Glutamatergic neuron (in vitro differentiated cells): ENCODE data around the gene CTSO. TPM values are rescaled to one million over a fixed set of nuclear protein-coding genes. Genes with fewer than 3 reads are reported as not detected.

Experiments
- DNase-seq: peaks from one replicate; pipeline ENCODE4 v3.0.0; 2022
- H3K27ac Mint-ChIP-seq: one replicate; pipeline ENCODE4 v1.8.0; 2020; ENCODE audit warnings: mild to moderate bottlenecking, mixed read lengths, inconsistent platforms; ENCODE audit not compliant: unreplicated experiment
- H3K27me3 Mint-ChIP-seq: one replicate; pipeline ENCODE4 v1.8.0; 2020; ENCODE audit warnings: mild to moderate bottlenecking, moderate library complexity, mixed read lengths, inconsistent platforms; ENCODE audit not compliant: unreplicated experiment
- H3K36me3 Mint-ChIP-seq: one replicate; pipeline ENCODE4 v1.8.0; 2020; ENCODE audit warnings: mild to moderate bottlenecking, mixed read lengths, inconsistent platforms; ENCODE audit not compliant: unreplicated experiment
- H3K4me1 Mint-ChIP-seq: one replicate; pipeline ENCODE4 v1.8.0; 2020; ENCODE audit warnings: mild to moderate bottlenecking, low read depth, mixed read lengths, inconsistent platforms; ENCODE audit not compliant: unreplicated experiment
- H3K4me3 Mint-ChIP-seq: one replicate; pipeline ENCODE4 v1.8.0; 2020; ENCODE audit warnings: mild to moderate bottlenecking, mixed read lengths, inconsistent platforms; ENCODE audit not compliant: unreplicated experiment
- H3K9me3 Mint-ChIP-seq: one replicate; pipeline ENCODE4 v1.8.0; 2020; ENCODE audit warnings: mild to moderate bottlenecking, moderate library complexity, mixed read lengths, inconsistent platforms; ENCODE audit not compliant: unreplicated experiment
- total RNA-seq: library from RNA; stranded (reverse); fragmentation: NEBNext Ultra II Directional; extraction: Animal tissue kit (Norgen Biotek cat#: 25700); gene quantifications from one replicate; pipeline ENCODE4 v1.2.1, GENCODE V29; 2021; ENCODE audit not compliant: unreplicated experiment
- TF ChIP-seq, protein P1 (sequence below): fragments of 200-600 bp; sonication (generic); IDR thresholded peaks from one replicate; pipeline ENCODE4 v1.5.0; 2021; ENCODE audit not compliant: partially characterized antibody, unreplicated experiment

CTSO gene
- total RNA-seq, 1 donor from 2014 or later = 2.2 TPM

DNA sequence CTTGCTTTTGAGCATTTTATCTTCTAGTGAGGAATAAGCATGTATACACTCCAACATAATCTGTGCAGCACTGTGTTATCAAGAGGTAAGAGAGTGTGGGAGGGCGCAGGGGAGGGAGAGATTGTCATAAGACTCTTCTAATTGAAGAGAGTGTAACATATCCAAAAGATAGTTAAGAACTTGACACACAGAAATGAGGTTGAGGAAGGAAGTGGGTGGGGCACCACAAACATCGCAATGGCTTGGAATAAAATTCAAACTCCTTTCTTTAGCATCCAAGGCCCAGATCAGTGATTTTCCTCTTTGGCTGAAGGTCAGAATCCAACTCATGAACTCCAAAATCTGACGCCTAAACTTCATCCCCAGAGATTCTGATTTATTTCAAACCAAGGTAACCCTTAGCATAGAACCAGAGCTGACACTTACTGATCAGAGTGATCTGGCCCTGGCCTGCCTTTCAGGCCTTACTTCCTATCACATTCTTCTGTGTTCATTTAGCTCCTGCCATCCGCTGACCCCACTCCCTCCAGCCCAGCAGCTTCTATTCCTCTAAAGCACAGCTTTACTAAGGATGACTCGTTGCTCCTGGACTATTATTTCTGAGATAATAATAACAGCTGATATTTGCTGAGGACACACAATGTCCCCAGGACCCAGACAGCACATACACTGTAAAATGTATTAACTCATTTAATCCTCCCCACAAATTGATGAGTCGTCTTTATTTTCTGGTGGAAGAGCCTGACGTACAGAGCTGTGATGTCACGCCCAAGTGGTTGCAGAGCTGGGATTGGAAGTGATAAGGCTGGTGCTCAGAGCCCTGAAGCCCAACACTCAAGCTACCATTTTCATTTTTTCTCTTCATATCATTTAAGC, 10.6 kb upstream of the CTSO start:
- DNase-seq = no peak
- TF ChIP-seq, protein P1, sequence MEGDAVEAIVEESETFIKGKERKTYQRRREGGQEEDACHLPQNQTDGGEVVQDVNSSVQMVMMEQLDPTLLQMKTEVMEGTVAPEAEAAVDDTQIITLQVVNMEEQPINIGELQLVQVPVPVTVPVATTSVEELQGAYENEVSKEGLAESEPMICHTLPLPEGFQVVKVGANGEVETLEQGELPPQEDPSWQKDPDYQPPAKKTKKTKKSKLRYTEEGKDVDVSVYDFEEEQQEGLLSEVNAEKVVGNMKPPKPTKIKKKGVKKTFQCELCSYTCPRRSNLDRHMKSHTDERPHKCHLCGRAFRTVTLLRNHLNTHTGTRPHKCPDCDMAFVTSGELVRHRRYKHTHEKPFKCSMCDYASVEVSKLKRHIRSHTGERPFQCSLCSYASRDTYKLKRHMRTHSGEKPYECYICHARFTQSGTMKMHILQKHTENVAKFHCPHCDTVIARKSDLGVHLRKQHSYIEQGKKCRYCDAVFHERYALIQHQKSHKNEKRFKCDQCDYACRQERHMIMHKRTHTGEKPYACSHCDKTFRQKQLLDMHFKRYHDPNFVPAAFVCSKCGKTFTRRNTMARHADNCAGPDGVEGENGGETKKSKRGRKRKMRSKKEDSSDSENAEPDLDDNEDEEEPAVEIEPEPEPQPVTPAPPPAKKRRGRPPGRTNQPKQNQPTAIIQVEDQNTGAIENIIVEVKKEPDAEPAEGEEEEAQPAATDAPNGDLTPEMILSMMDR = no peak
- no peaks in the 10 kb centered on the region for H3K36me3 Mint-ChIP-seq
- H3K4me1 Mint-ChIP-seq = no peaks in the 10 kb centered on the region
- H3K4me3 Mint-ChIP-seq = no peak overlapping the region
- H3K27me3 Mint-ChIP-seq = no peaks in the 10 kb centered on the region
- H3K27ac Mint-ChIP-seq = no peak overlapping the region
- no peaks in the 10 kb centered on the region for H3K9me3 Mint-ChIP-seq

DNA sequence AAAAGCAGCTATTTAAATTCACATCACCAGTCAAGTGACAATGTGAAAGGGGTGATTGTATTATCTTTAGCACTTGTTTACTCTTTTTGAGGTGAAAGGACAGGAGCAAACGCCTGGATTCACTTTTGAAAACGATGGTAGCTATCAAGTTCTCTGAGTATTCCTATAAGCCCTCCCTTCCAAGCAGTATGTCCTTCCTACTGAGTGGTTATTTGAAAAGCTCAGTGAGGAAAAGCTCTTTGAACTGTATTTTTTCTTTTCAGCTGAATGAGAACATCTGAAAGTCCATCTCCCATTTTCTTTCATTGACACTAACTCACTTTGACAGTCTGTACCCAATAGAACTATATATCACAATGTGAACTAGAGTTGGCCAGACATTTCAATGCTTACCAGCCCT, 9.1 kb upstream of the CTSO start:
- DNase-seq = no peak
- Mint-ChIP-seq H3K27ac (no peak overlapping the region), H3K4me3 (no peak overlapping the region), H3K27me3 (no peaks in the 10 kb centered on the region), H3K4me1 (no peaks in the 10 kb centered on the region), H3K9me3 (no peaks in the 10 kb centered on the region), H3K36me3 (no peaks in the 10 kb centered on the region)
- TF ChIP-seq, protein P1 = no peak

DNA sequence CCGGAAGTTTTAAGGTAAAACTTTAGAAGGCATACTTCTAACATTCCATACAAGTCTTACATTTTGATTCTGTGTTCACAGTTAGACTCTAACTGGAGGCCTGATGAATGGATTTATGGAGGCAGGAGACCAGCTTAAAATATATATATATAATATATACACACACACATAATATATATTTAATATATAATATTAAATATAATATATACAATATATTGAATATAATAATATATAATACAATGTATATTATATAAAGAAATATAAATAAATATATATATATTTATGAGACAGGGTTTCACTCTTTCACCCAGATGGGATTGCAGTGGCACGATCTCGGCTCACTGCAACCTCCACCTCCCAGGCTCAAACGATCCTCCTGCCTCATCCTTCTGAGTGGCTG, 7.9 kb upstream of the CTSO start:
- Mint-ChIP-seq H3K4me1 (peaks cover 3% of the 10 kb centered on the region), H3K9me3 (no peaks in the 10 kb centered on the region), H3K36me3 (no peaks in the 10 kb centered on the region), H3K27me3 (no peaks in the 10 kb centered on the region), H3K4me3 (no peak overlapping the region), H3K27ac (no peak overlapping the region)
- no peak for DNase-seq
- TF ChIP-seq, protein P1 = no peak

DNA sequence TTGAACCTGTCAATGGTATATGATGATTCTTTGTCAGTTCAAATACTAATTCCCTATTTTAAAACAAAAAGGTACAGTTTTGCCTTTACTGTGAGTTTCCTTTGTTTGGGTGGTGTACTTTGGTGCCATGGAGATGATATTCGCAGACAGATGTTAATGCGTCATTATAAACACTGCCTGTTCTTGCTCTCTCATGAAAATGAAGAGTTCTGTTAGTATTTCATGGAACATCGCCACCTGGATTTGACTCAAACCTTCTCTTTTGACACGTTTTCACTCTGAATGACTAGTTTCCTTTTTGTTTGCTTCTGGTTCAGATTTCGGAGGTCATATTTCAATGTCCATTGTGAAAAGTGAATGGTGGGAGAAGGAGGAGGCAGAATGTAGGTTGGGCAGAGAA, 6.9 kb upstream of the CTSO start:
- TF ChIP-seq, protein P1 = no peak
- no peaks in the 10 kb centered on the region for H3K9me3 Mint-ChIP-seq
- H3K4me1 Mint-ChIP-seq = peaks cover 8% of the 10 kb centered on the region

DNA sequence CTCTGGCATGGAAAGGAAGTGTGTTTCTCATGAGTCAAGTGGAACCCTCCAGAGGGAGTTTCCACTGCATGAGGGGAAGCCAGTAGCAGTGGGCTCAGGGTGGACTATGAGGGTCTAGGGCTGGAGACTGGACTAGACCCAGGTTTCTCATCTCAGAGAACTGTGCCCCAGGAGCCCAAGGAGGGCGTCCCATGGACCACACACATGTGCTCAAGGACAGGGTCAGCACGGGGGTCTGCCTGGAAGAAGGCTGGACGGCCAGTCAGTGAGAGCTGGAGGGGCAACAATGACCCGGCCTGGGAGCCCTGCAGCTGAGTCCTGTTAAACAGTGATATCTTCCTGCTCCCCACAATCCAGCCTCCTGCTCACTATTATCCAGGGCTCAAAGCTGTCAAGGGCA, 5.8 kb upstream of the CTSO start:
- no peak for DNase-seq
- Mint-ChIP-seq H3K4me3 (no peak overlapping the region), H3K4me1 (peaks cover 8% of the 10 kb centered on the region), H3K36me3 (no peaks in the 10 kb centered on the region), H3K27ac (no peak overlapping the region), H3K27me3 (no peaks in the 10 kb centered on the region), H3K9me3 (no peaks in the 10 kb centered on the region)
- TF ChIP-seq, protein P1 = no peak

More for the DNA sequence above, 6.9 kb upstream of the CTSO start:
- no peak for DNase-seq
- H3K27ac Mint-ChIP-seq = no peak overlapping the region
- H3K4me3 Mint-ChIP-seq = no peak overlapping the region
- no peaks in the 10 kb centered on the region for H3K27me3 Mint-ChIP-seq
- H3K36me3 Mint-ChIP-seq = no peaks in the 10 kb centered on the region
